ENCODE results near the gene DGKZ.
"Not testable (repeated sequence)": the region's sequence is repeated elsewhere in the genome, so short reads cannot be mapped to it uniquely, and the experiment has no call there.

The DGKZ gene, protein sequence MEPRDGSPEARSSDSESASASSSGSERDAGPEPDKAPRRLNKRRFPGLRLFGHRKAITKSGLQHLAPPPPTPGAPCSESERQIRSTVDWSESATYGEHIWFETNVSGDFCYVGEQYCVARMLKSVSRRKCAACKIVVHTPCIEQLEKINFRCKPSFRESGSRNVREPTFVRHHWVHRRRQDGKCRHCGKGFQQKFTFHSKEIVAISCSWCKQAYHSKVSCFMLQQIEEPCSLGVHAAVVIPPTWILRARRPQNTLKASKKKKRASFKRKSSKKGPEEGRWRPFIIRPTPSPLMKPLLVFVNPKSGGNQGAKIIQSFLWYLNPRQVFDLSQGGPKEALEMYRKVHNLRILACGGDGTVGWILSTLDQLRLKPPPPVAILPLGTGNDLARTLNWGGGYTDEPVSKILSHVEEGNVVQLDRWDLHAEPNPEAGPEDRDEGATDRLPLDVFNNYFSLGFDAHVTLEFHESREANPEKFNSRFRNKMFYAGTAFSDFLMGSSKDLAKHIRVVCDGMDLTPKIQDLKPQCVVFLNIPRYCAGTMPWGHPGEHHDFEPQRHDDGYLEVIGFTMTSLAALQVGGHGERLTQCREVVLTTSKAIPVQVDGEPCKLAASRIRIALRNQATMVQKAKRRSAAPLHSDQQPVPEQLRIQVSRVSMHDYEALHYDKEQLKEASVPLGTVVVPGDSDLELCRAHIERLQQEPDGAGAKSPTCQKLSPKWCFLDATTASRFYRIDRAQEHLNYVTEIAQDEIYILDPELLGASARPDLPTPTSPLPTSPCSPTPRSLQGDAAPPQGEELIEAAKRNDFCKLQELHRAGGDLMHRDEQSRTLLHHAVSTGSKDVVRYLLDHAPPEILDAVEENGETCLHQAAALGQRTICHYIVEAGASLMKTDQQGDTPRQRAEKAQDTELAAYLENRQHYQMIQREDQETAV

DNA sequence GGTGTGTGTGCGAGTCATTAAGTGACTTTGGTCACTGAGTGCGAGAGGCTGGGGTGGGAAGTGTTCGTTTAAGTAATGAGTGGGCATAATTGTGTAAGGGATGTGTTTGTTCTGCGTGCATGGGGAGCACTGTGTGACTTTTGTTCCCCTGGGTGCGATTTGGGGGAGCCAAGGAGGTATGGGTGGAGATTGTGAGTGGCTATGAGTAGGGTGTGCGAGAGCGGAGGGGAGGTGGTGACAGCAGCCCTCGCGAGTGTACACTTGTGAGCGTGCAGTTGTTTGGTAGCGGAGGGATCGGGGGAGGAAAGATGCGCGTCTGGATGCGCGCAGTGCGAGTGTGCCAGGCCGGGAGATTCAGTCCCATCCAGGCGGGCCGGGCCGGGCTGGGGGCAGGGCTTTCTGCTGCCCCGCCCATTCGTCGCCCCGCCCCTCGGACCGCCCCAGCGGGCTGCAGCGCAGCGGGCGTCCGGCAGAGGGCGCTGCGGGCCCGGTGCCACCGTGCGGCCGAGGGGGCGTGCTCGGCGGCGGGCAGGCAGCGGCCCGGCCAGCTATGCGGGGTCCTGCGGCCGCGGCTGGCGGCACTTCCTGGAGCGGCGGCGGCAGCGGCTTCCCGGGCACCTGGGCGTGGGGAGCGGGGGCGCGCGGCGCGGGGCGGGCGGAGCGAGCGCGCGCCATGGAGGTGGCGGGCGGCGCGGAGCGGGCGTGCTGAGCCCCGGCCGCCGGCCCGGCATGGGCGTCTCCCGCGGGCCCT, at the start of gene DGKZ:
Gene DGKZ, plus strand, starts transcription at position 578 of the 751 bp plus-strand sequence. CDS start 197 bp downstream, outside the sequence.
- no peak for FAIRE-seq

- FAIRE-seq = no peak
Measured at GRCh38 chr11:46298699-46299433, 48.4 kb upstream of the DGKZ start.

DNA sequence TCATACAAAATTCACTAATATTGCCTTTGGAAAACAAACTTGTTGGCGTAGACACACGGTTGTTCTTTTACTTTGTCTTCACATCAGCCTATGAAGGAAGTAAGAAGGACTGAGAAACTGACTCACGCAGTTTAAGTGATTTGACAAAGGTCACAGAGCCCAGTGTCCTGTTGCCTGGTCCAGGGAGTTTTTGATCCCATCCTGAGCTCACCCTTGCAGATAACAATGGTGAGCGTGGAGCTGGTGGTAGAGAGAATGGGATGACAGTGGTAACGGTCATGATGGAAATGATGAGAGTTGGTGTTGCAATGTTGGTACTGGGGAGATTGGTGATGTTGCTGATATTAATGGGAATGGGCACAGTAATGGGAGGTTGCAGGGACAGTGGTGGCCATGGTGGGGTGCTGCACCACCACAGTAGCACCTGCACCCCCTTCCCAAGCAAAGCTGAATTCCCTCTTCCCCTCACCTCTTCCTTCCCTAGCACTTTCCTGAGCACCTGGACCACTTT, 47.8 kb upstream of the DGKZ start:
- no peak for FAIRE-seq

DNA sequence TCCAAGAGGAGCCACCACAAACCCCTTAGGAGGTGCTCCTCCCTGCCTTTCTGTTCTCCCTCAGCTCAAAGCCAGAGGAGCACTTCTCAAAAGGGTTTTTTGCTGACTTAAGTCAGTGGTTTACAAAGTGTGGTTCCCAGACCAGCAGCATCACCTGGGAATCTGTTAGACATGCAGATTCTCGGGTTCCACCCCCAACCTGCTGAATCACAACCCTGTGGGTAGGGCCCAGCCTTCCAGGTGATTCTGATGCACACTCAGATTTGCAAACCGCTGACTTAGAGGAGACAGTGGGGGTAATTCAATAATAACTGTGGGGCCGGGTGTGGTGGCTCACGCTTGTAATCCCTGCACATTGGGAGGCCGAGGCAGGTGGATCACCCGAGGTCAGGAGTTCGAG, 47.0 kb upstream of the DGKZ start:
- no peak for FAIRE-seq

DNA sequence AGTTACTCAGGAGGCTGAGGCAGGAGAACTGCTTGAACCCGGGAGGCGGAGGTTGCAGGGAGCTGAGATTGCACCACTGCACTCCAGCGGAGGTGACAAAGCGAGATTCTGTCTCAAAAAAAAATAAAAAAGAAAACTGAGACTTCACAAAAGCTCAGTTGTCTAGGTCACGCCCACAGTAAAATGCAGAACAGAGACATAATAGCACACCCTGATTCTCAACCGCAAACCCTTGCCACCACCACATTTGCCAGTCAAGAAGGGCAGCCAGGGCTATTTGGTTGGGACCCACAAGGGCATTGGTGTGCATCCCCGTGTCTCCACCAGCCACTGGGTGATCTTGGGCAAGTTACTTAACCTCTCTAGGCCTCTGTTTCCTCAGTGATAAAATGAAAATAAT, 44.4 kb upstream of the DGKZ start:
- no peak for FAIRE-seq

- FAIRE-seq = not testable (repeated sequence)
Measured at GRCh38 chr11:46304036-46304435, 43.2 kb upstream of the DGKZ start.

DNA sequence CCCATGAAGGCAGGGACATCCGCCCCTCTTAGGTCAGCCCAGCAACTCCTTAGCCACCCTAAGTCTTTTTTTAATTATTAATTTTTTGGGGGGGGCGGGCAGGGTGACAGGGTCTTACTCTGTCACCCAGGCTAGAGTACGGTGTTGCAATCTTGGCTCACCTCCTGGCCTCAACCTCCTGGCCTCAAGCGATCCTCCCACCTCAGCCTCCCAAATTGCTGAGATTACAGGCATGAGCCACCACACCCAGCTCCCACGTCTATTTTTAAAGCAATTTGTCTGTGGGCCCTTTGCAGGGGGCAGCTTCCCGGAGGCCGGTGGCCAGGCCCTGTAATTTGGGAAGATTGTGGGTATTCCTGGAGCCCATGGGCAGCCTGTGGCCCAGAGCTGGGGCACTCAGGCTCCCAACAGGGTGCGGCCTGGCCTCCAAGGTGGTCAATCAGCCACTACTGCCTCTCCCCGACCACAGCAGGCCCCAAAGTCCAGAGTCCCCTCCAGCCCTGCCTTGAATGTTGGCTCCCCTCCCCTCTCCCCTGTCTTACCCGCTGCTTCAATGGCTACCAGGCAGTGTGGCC, 42.6 kb upstream of the DGKZ start:
- no peak for FAIRE-seq

- FAIRE-seq = no peak
Measured at GRCh38 chr11:46305295-46305694, 42.0 kb upstream of the DGKZ start.

DNA sequence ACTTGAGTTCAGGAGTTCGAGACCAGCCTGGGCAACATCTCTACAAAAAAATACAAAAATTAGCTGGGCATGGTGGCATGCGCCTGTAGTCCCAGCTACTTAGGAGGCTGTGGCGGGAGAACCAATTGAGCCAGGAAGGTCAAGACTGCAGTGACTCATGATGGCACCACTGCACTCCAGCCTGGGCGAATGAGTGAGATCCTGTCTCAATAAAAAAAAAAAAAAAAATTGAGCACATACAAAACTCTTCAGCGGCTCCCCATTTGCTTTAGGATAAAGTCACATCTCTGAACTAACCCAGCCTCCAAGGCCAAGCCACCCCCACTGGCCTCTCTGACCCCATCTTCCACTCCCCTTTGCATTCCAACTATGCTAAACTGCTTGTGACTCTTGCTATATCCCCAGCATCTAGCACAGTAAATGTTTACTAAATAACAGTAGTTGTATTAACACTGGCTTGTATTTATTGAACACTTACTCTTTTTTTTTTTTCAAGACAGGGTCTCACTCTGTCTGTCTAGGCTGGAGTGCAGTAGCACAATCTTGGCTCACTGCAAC, 40.9 kb upstream of the DGKZ start:
- no peak for FAIRE-seq

DNA sequence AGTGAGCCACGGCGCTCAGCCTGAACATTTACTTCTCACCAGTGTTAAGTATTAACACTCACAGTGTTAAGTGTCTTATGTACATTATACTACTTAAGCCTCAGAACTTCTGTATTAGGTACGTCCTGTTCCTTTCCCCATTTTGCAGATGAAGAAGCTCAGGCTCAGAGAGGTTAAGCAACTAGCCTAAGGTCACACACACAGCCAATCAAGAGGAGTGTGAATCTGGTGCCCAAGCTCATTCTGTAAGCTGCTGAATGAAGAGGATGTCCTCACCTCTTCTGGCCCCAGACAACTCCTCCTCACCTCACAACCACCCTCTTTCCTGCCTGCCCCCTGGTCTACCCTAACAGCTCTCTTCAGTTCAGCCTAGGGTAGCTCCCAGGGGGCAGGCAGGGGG, 39.9 kb upstream of the DGKZ start:
- no peak for FAIRE-seq

DNA sequence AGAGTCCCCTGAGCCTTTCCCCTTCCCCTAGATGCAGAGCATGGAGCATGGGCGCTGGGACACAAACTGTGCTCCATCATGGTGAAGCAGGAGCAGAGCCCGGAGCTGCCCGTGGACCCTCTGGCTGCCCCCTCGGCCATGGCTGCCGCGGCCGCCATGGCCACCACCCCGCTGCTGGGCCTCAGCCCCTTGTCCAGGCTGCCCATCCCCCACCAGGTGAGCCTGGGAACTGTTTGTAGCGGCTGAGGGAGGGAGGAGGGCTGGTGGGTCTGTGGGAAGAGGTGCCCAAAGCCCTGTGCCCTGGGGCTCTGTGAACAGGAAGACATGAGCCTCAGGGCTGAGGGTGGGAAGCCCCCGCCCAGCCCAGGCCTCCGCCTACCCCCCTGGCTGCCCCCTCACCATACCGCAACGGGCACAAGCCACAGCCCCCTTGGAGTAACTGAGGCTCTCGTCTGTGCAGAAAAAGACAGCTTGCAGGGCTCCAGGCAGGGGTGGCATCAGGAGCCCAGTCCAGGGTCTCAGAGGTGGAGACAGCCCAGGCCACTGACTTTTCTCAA, 39.4 kb upstream of the DGKZ start:
- FAIRE-seq = no peak

GRCh38 chr11:46308631-46309419, 38.4 kb upstream of the DGKZ start:
- FAIRE-seq = no peak

GRCh38 chr11:46309814-46310259, 37.4 kb upstream of the DGKZ start:
- no peak for FAIRE-seq

DNA sequence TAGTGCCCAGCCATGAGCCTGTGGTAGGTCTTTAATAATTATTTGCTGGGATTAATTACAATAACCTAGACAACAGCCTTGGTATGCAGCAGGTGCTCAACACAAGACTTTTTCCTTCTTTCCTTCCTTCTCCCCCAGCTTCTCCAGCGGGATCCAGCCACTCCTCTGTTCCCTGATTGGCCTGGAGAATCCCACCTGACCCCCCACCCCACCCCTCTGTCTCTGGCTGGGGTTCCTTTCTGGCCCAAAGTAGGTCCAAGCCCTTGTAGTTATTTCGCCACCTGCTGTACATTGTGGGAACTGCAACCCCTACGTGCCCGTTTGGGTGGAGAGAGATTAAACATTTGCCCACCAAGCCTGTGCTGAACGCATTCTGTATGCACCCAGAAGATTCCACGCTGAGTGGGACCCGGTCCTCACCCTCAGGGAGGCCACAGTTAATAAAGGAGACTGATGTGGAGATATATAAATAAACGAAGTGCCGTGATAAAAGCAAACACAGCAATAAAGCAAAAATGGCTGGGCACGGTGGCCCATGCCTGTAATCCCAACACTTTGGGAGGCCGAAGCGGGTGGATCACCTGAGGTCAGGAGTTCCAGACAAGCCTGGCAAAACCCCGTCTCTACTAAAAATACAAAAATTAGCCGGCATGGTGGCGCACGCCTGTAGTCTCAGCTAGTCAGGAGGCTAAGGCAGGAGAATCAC, 32.1 kb upstream of the DGKZ start:
- peak; percentile 85 for FAIRE-seq

DNA sequence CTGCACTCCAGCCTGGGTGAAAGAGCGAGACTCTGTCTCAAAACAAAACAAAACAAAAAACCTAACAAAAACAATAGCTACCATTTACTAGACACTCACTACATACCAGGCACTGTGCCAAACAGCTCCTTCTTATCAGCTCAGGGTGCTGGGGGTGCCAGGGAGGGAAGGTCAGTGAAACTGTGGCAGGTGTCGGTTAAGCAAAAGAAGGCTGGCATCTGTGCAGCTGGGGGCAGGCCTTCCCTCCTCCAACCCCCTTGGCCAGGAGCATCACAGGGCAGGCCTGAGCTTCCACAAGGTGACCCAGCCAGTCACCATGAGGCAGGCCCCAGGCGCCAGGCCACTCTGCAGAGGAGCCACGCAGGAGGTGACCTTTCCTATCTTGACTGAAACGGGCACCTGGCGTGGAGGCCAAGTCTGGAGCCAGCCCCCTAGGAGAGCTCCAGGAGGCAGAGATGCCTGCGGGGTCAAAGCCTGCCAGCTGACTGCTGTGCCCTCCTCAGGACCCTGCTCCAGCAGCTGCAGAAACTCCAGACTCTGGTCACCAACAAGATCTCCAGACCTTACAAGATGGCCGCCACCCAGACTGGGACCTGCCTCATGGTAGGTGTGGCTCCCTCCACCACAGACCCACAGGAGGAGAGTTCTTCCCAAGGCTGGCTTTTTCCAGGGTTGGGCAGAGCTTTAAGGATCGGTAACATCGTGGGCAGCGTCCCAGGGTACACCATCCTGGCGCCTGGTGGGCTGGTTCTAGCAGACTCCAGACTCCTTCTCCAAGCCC, 31.3 kb upstream of the DGKZ start:
- FAIRE-seq = no peak

GRCh38 chr11:46319074-46319453, 28.2 kb upstream of the DGKZ start:
- FAIRE-seq = no peak

DNA sequence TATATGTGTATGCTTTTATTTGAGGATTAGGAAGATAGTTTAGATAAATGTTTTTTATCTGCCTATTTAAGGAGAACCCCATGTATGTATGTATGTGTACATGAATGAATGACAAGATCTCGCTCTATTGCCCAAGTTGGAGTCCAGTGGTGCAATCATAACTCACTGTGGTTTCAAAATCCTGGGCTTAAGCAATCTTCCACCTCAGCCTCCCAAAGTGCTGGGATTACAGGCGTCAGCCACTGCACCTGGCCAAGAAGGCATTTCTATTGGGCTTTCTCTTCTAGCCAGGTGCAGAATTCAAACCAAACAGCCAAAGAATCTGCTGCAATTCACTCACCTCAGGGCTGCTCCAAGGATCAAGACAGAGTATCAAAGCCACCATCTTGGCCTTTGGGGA, 25.5 kb upstream of the DGKZ start:
- no peak for FAIRE-seq

GRCh38 chr11:46322759-46323158, 24.5 kb upstream of the DGKZ start:
- FAIRE-seq = no peak
